PC-9 (cell line): ENCODE data around the gene CCDC88C. TPM values are rescaled to one million over a fixed set of nuclear protein-coding genes. Genes with fewer than 3 reads are reported as not detected.

ENCODE experiments used
- BruUV-seq: library from RNA; stranded (reverse); fragments of 400-500 nt; replicated peaks from 2 replicates; lab custom pipeline; 2021; lab: Mats Ljungman, UMichigan
- CTCF ChIA-PET: fragments of 300-600 bp; sonication (Branson Sonifier 250); formaldehyde crosslinking; loops from one replicate; lab custom pipeline; 2022; ENCODE audit warnings: antibody characterized with exemption; lab: Charles Lee
- POLR2A ChIA-PET: fragments of 300-600 bp; sonication (Branson Sonifier 250); formaldehyde crosslinking; loops from one replicate; lab custom pipeline; 2022; ENCODE audit warnings: antibody characterized with exemption; ENCODE audit not compliant: unreplicated experiment; lab: Charles Lee
- DNase-seq, 2 experiments: peaks; one replicate each; pipeline versions ENCODE4 v3.0.0 to v3.0.0-alpha.2; 2015 to 2022; ENCODE audit warnings: mixed read lengths in 1 of 2
- H2AFZ ChIP-seq: fragments of 200-600 bp; sonication (generic); 2 replicates; pipeline ENCODE4 v1.8.1; 2017; ENCODE audit warnings: antibody characterized with exemption
- H3F3A ChIP-seq: fragments of 200-600 bp; sonication (generic); 2 replicates; pipeline ENCODE4 v1.8.1; 2017; ENCODE audit warnings: antibody characterized with exemption, mild to moderate bottlenecking, low read depth; ENCODE audit not compliant: insufficient read depth
- H3K27ac ChIP-seq: fragments of 200-600 bp; sonication (generic); 2 replicates; pipeline ENCODE4 v1.6.1; 2016; ENCODE audit warnings: mixed run types
- H3K27me3 ChIP-seq: fragments of 200-600 bp; sonication (generic); 2 replicates; pipeline ENCODE4 v1.6.1; 2016; ENCODE audit warnings: low read depth, mixed run types; ENCODE audit not compliant: insufficient read depth
- H3K36me3 ChIP-seq: fragments of 200-600 bp; sonication (generic); 2 replicates; pipeline ENCODE4 v1.6.1; 2016; ENCODE audit warnings: low read depth, mixed run types
- H3K4me1 ChIP-seq: fragments of 200-600 bp; sonication (generic); replicated peaks from 2 replicates; pipeline ENCODE4 v1.6.1; 2016; ENCODE audit warnings: mixed run types; ENCODE audit not compliant: insufficient read depth
- H3K4me2 ChIP-seq: fragments of 200-600 bp; sonication (generic); 2 replicates; pipeline ENCODE4 v1.6.1; 2017; ENCODE audit warnings: mixed run types
- H3K4me3 ChIP-seq: fragments of 200-600 bp; sonication (generic); 2 replicates; pipeline ENCODE4 v1.6.1; 2016; ENCODE audit warnings: mixed run types
- H3K79me2 ChIP-seq: fragments of 200-600 bp; sonication (generic); 2 replicates; pipeline ENCODE4 v1.6.1; 2017; ENCODE audit warnings: low read depth, mixed run types
- H3K9me2 ChIP-seq: fragments of 200-600 bp; sonication (generic); 2 replicates; pipeline ENCODE4 v1.8.1; 2017; ENCODE audit warnings: mild to moderate bottlenecking; ENCODE audit not compliant: insufficient read depth
- H3K9me3 ChIP-seq: fragments of 200-600 bp; sonication (generic); 2 replicates; pipeline ENCODE4 v1.8.1; 2016; ENCODE audit warnings: low read depth; ENCODE audit not compliant: insufficient read depth
- H4K20me1 ChIP-seq: fragments of 200-600 bp; sonication (generic); 2 replicates; pipeline ENCODE4 v1.8.1; 2017; ENCODE audit not compliant: insufficient read depth
- CTCF ChIP-seq: fragments of 200-600 bp; sonication (generic); conservative IDR thresholded peaks from 2 replicates; pipeline ENCODE4 v1.6.1; 2017; ENCODE audit warnings: mixed run types, antibody characterized with exemption, mild to moderate bottlenecking, moderate library complexity
- EZH2 ChIP-seq: fragments of 200-600 bp; sonication (generic); IDR thresholded peaks from 2 replicates; pipeline ENCODE4 v1.8.0; 2017; ENCODE audit warnings: antibody characterized with exemption, low read depth
- intact Hi-C: fragments of 100-400 bp; cut with micrococcal nuclease; formaldehyde crosslinking; loops from one replicate; pipeline ENCODE4 v1.10.0; 2022; ENCODE audit not compliant: unreplicated experiment
- total RNA-seq: library from RNA; stranded (reverse); gene quantifications from 2 replicates; pipeline ENCODE4 v1.2.3, GENCODE V29; 2021

CCDC88C gene
- total RNA-seq, 1 experiment from 2014 or later: 7.4 TPM

GRCh38 chr14:91352053-91352452 lies 65.6 kb downstream of the CCDC88C start:
- no peak overlapping the region for H2AFZ ChIP-seq
- no peaks in the 10 kb centered on the region for H3K79me2 ChIP-seq
- no peak for DNase-seq
- ChIA-PET POLR2A (no interaction called here), CTCF (no interaction called here)
- H3K4me1 ChIP-seq: no peaks in the 10 kb centered on the region
- H3K36me3 ChIP-seq: no peaks in the 10 kb centered on the region
- H3K4me3 ChIP-seq: no peak overlapping the region
- no peaks in the 10 kb centered on the region for H3K27me3 ChIP-seq
- H3K4me2 ChIP-seq: no peak overlapping the region
- H4K20me1 ChIP-seq: no peaks in the 10 kb centered on the region
- intact Hi-C loops: no loop called here
- no peaks in the 10 kb centered on the region for H3F3A ChIP-seq
- H3K9me2 ChIP-seq: no peaks in the 10 kb centered on the region
- no TSS peak for BruUV-seq
- H3K27ac ChIP-seq: no peak overlapping the region
- no peaks in the 10 kb centered on the region for H3K9me3 ChIP-seq
- TF ChIP-seq EZH2 (no peak), CTCF (no peak)

GRCh38 chr14:91351512-91351862 lies 66.1 kb downstream of the CCDC88C start:
- CTCF ChIA-PET: no interaction called here
- no peaks in the 10 kb centered on the region for H3K27me3 ChIP-seq
- H3K9me3 ChIP-seq: no peaks in the 10 kb centered on the region
- H3K79me2 ChIP-seq: no peaks in the 10 kb centered on the region
- TF ChIP-seq CTCF (no peak), EZH2 (no peak)
- no peak overlapping the region for H2AFZ ChIP-seq
- BruUV-seq: no TSS peak
- H3K27ac ChIP-seq: no peak overlapping the region
- POLR2A ChIA-PET: no interaction called here
- H3K36me3 ChIP-seq: no peaks in the 10 kb centered on the region
- no peaks in the 10 kb centered on the region for H3K4me1 ChIP-seq
- H3K4me3 ChIP-seq: no peak overlapping the region
- no peaks in the 10 kb centered on the region for H4K20me1 ChIP-seq
- intact Hi-C loops: no loop called here
- H3F3A ChIP-seq: no peaks in the 10 kb centered on the region
- no peak for DNase-seq
- H3K9me2 ChIP-seq: no peaks in the 10 kb centered on the region
- no peak overlapping the region for H3K4me2 ChIP-seq

- BruUV-seq: no TSS peak
Measured at GRCh38 chr14:91350813-91351511, 66.7 kb downstream of the CCDC88C start.

More at GRCh38 chr14:91350813-91351511, 66.7 kb downstream of the CCDC88C start:
- no peak overlapping the region for H3K4me3 ChIP-seq
- POLR2A ChIA-PET: no interaction called here
- no peaks in the 10 kb centered on the region for H3K36me3 ChIP-seq
- no peak overlapping the region for H3K27ac ChIP-seq
- DNase-seq: no peak
- H3K27me3 ChIP-seq: no peaks in the 10 kb centered on the region
- no peaks in the 10 kb centered on the region for H3K9me3 ChIP-seq
- intact Hi-C loops: no loop called here
- H2AFZ ChIP-seq: no peak overlapping the region
- H3K9me2 ChIP-seq: no peaks in the 10 kb centered on the region
- H3K4me2 ChIP-seq: no peak overlapping the region
- H3K79me2 ChIP-seq: no peaks in the 10 kb centered on the region
- no peaks in the 10 kb centered on the region for H3F3A ChIP-seq
- H4K20me1 ChIP-seq: no peaks in the 10 kb centered on the region
- no peaks in the 10 kb centered on the region for H3K4me1 ChIP-seq
- no peak for TF ChIP-seq CTCF
- no peak for TF ChIP-seq EZH2
- CTCF ChIA-PET: no interaction called here
